ENCODE data around the gene TIMELESS.

- TF ChIP-seq CTCF (IDR thresholded peaks at IDR 0.05) = no peak
- TF ChIP-seq POLR2A (IDR thresholded peaks at IDR 0.05) = no peak
These were observed 59.8 kb downstream of the TIMELESS start for GRCh38 chr12:56389412-56389811.
